GM23338 (cell line): ENCODE data around the gene JAKMIP1. TPM values are rescaled to one million over a fixed set of nuclear protein-coding genes. Genes with fewer than 3 reads are reported as not detected.

Source experiments
- ATAC-seq: fragments of 200-7000 bp; cut with Tn5 transposase; 3 replicates; pipeline ENCODE4 v1.9.1; 2020
- DNase-seq: peaks from one replicate; pipeline ENCODE4 v3.0.0-alpha.2; 2015; ENCODE audit warnings: low spot score
- H2AFZ ChIP-seq: fragments of 200-600 bp; sonication (generic); 2 replicates; pipeline ENCODE4 v1.8.0; 2016; ENCODE audit warnings: antibody characterized with exemption, mild to moderate bottlenecking, moderate library complexity
- H3F3A ChIP-seq: fragments of 200-600 bp; sonication (generic); replicated peaks from 2 replicates; pipeline ENCODE4 v1.8.0; 2017; ENCODE audit warnings: antibody characterized with exemption, mixed run types, low read depth
- H3K27ac ChIP-seq: fragments of 200-600 bp; sonication (generic); 2 replicates; pipeline ENCODE4 v1.6.1; 2016; ENCODE audit warnings: low read depth
- H3K27me3 ChIP-seq: fragments of 200-600 bp; sonication (generic); 2 replicates; pipeline ENCODE4 v1.8.0; 2016; ENCODE audit warnings: mild to moderate bottlenecking, mixed run types, moderate library complexity; ENCODE audit not compliant: insufficient read depth
- H3K36me3 ChIP-seq: fragments of 200-600 bp; sonication (generic); 2 replicates; pipeline ENCODE4 v1.8.0; 2016; ENCODE audit warnings: mild to moderate bottlenecking; ENCODE audit not compliant: insufficient read depth
- H3K4me1 ChIP-seq: fragments of 200-600 bp; sonication (generic); 2 replicates; pipeline ENCODE4 v1.8.0; 2016; ENCODE audit warnings: mild to moderate bottlenecking, moderate library complexity; ENCODE audit not compliant: insufficient read depth
- H3K4me2 ChIP-seq: fragments of 200-600 bp; sonication (generic); 2 replicates; pipeline ENCODE4 v1.7.1; 2017; ENCODE audit warnings: mixed run types
- H3K4me3 ChIP-seq: fragments of 200-600 bp; sonication (generic); 2 replicates; pipeline ENCODE4 v1.6.1; 2016; ENCODE audit warnings: mixed run types
- H3K79me2 ChIP-seq: fragments of 200-600 bp; sonication (generic); replicated peaks from 2 replicates; pipeline ENCODE4 v1.8.0; 2017; ENCODE audit warnings: mild to moderate bottlenecking; ENCODE audit not compliant: insufficient read depth
- H3K9me2 ChIP-seq: fragments of 200-600 bp; sonication (generic); 2 replicates; pipeline ENCODE4 v1.8.0; 2017; ENCODE audit not compliant: insufficient read depth
- H4K20me1 ChIP-seq: fragments of 200-600 bp; sonication (generic); replicated peaks from 2 replicates; pipeline ENCODE4 v1.8.0; 2017; ENCODE audit warnings: mild to moderate bottlenecking; ENCODE audit not compliant: insufficient read depth
- H3K27ac Mint-ChIP-seq: 2 replicates; pipeline ENCODE4 v1.8.0; 2020; ENCODE audit warnings: inconsistent platforms, mild to moderate bottlenecking, moderate library complexity, mixed read lengths
- H3K27me3 Mint-ChIP-seq: 3 replicates; pipeline ENCODE4 v1.8.0; 2022; ENCODE audit warnings: low read depth, mild to moderate bottlenecking, moderate library complexity, mixed read lengths, inconsistent platforms; ENCODE audit not compliant: insufficient read depth, poor library complexity
- H3K36me3 Mint-ChIP-seq: 3 replicates; pipeline ENCODE4 v1.8.0; 2021; ENCODE audit warnings: low read depth, mild to moderate bottlenecking, inconsistent platforms, moderate library complexity, mixed read lengths
- H3K4me1 Mint-ChIP-seq: 3 replicates; pipeline ENCODE4 v1.8.0; 2020; ENCODE audit warnings: mild to moderate bottlenecking, inconsistent platforms, mixed read lengths
- H3K4me3 Mint-ChIP-seq: 3 replicates; pipeline ENCODE4 v1.8.0; 2021; ENCODE audit warnings: moderate library complexity, mild to moderate bottlenecking, inconsistent platforms, mixed read lengths
- H3K9me3 Mint-ChIP-seq: 3 replicates; pipeline ENCODE4 v1.8.0; 2020; ENCODE audit warnings: moderate library complexity, mild to moderate bottlenecking, inconsistent platforms, mixed read lengths
- CREB1 ChIP-seq: fragments of 250-450 bp; sonication (Bioruptor Pico); IDR thresholded peaks from 2 replicates; pipeline ENCODE4 v1.5.0; 2020; ENCODE audit warnings: low read depth, mild to moderate bottlenecking, moderate library complexity
- EZH2 ChIP-seq: fragments of 200-600 bp; sonication (generic); IDR thresholded peaks from one replicate; pipeline ENCODE4 v1.8.0; 2017; ENCODE audit warnings: antibody characterized with exemption, mild to moderate bottlenecking, low read depth; ENCODE audit not compliant: unreplicated experiment
- EZH2phosphoT487 ChIP-seq: fragments of 200-600 bp; sonication (generic); IDR thresholded peaks from one replicate; pipeline ENCODE4 v1.8.1; 2018; ENCODE audit warnings: antibody characterized with exemption; ENCODE audit not compliant: unreplicated experiment
- JUNB ChIP-seq: IDR thresholded peaks from one replicate; pipeline ENCODE4 v1.6.1; 2016; ENCODE audit warnings: antibody characterized with exemption; ENCODE audit not compliant: unreplicated experiment
- NANOG ChIP-seq: IDR thresholded peaks from 2 replicates; pipeline ENCODE4 v1.6.1; 2016; ENCODE audit warnings: antibody characterized with exemption, borderline replicate concordance
- POLR2AphosphoS5 ChIP-seq: IDR thresholded peaks from 2 replicates; pipeline ENCODE4 v1.6.1; 2016; ENCODE audit warnings: antibody characterized with exemption, low read depth
- REST ChIP-seq: IDR thresholded peaks from one replicate; pipeline ENCODE4 v1.6.1; 2018; ENCODE audit warnings: antibody characterized with exemption; ENCODE audit not compliant: unreplicated experiment
- STAT1 ChIP-seq: IDR thresholded peaks from one replicate; pipeline ENCODE4 v1.6.1; 2016; ENCODE audit warnings: antibody characterized with exemption; ENCODE audit not compliant: unreplicated experiment
- ZNF114 ChIP-seq: fragments of 250-450 bp; sonication (Bioruptor Pico); IDR thresholded peaks from 2 replicates; pipeline ENCODE4 v1.5.0; 2020; ENCODE audit warnings: mild to moderate bottlenecking, moderate library complexity
- ZNF331 ChIP-seq: fragments of 250-450 bp; sonication (Bioruptor Pico); IDR thresholded peaks from 2 replicates; pipeline ENCODE4 v1.5.0; 2020; ENCODE audit warnings: low read depth, mild to moderate bottlenecking, moderate library complexity
- ZNF462 ChIP-seq: fragments of 250-450 bp; sonication (Bioruptor Pico); IDR thresholded peaks from 2 replicates; pipeline ENCODE4 v1.5.0; 2020; ENCODE audit warnings: mild to moderate bottlenecking, moderate library complexity
- polyA plus RNA-seq: library from polyadenylated mRNA; unstranded; fragments of >200 nt; fragmentation: Nextera tagmentation; extraction: Ambion mirVana; gene quantifications from 2 replicates; pipeline ENCODE4 v1.2.1, GENCODE V29; 2016
- total RNA-seq: library from RNA; depleted of rRNA; stranded (reverse); fragments of >200 nt; shearing (Covaris generic); gene quantifications from 2 replicates; pipeline ENCODE4 v1.2.3, GENCODE V29; 2014
- TF ChIP-seq, protein P1 (sequence below): IDR thresholded peaks from 2 replicates; pipeline ENCODE4 v1.6.1; 2016; ENCODE audit warnings: antibody characterized with exemption
- TF ChIP-seq, protein P2 (sequence below), 2 experiments: fragments of 200-600 bp in 1 of 2; sonication (generic) in 1 of 2; conservative IDR thresholded peaks; 2 replicates each; pipeline versions ENCODE4 v1.5.1 to v1.6.1; 2016 to 2017; ENCODE audit warnings: antibody characterized with exemption in 2 of 2, low read depth in 2 of 2, mild to moderate bottlenecking in 2 of 2, moderate library complexity in 1 of 2

JAKMIP1 gene
- total and polyA plus RNA-seq, 2 experiments from 2014 or later: 4.6 to 5.1 TPM

DNA sequence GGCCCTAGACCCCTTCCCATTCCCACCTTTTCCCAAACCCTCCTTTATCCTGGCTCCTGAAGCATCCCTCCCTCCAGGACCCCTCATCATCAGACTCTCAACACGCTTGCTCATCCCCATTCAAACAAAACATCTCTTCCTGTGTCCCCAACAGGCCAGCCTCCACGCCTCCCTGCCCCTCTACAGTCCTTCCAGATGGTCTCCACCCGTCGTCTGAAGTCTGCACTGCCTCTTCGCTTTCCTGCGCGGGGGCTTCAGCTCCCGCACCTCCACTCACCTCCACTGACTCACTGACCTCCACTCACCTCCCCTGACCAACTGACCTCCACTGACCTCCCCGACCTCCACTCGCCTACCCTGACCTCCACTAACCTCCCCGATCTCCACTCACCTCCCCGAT is 39.8 kb downstream of the JAKMIP1 start:
- peaks cover 4% of the 10 kb centered on the region for H3K27me3 Mint-ChIP-seq
- no peak overlapping the region for H3K4me3 Mint-ChIP-seq
- Histone ChIP-seq H4K20me1 (no peaks in the 10 kb centered on the region), H3K4me1 (peaks cover 3% of the 10 kb centered on the region; the same call in 1 of the 2 replicates), H3K4me3 (no peak overlapping the region), H3K9me2 (0 out of 2 replicates have a peak, but pooled peaks cover 6% of the 10 kb centered on the region), H3K4me2 (no peak overlapping the region), H2AFZ (no peak overlapping the region), H3K36me3 (no peaks in the 10 kb centered on the region; the same call in 1 of the 2 replicates), H3K27ac (no peak overlapping the region), H3F3A (no peaks in the 10 kb centered on the region), H3K79me2 (no peaks in the 10 kb centered on the region), H3K27me3 (no peaks in the 10 kb centered on the region)
- H3K9me3 Mint-ChIP-seq: peaks cover 25% of the 10 kb centered on the region
- peaks cover 6% of the 10 kb centered on the region for H3K4me1 Mint-ChIP-seq
- DNase-seq (no peak), ATAC-seq (no peak)
- no peak for TF ChIP-seq POLR2AphosphoS5
- no peak for TF ChIP-seq ZNF114 (CRISPR knock-in tag)
- no peak for TF ChIP-seq CREB1
- TF ChIP-seq, protein P1, sequence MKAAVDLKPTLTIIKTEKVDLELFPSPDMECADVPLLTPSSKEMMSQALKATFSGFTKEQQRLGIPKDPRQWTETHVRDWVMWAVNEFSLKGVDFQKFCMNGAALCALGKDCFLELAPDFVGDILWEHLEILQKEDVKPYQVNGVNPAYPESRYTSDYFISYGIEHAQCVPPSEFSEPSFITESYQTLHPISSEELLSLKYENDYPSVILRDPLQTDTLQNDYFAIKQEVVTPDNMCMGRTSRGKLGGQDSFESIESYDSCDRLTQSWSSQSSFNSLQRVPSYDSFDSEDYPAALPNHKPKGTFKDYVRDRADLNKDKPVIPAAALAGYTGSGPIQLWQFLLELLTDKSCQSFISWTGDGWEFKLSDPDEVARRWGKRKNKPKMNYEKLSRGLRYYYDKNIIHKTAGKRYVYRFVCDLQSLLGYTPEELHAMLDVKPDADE: no peak
- TF ChIP-seq STAT1: no peak
- TF ChIP-seq EZH2phosphoT487: no peak
- no peak for TF ChIP-seq ZNF331 (CRISPR knock-in tag)
- TF ChIP-seq JUNB: no peak
- TF ChIP-seq, protein P2, sequence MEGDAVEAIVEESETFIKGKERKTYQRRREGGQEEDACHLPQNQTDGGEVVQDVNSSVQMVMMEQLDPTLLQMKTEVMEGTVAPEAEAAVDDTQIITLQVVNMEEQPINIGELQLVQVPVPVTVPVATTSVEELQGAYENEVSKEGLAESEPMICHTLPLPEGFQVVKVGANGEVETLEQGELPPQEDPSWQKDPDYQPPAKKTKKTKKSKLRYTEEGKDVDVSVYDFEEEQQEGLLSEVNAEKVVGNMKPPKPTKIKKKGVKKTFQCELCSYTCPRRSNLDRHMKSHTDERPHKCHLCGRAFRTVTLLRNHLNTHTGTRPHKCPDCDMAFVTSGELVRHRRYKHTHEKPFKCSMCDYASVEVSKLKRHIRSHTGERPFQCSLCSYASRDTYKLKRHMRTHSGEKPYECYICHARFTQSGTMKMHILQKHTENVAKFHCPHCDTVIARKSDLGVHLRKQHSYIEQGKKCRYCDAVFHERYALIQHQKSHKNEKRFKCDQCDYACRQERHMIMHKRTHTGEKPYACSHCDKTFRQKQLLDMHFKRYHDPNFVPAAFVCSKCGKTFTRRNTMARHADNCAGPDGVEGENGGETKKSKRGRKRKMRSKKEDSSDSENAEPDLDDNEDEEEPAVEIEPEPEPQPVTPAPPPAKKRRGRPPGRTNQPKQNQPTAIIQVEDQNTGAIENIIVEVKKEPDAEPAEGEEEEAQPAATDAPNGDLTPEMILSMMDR (conservative IDR thresholded peaks at IDR 0.05; ENCODE audit: low read depth in 2 of 2): no peak
- TF ChIP-seq ZNF462: no peak
- TF ChIP-seq REST: no peak
- TF ChIP-seq EZH2: no peak
- TF ChIP-seq NANOG: no peak
- H3K27ac Mint-ChIP-seq: no peak overlapping the region
- H3K36me3 Mint-ChIP-seq: peaks cover 19% of the 10 kb centered on the region
